K562 (cell line): ENCODE results near the gene GH2. TPM values are rescaled to one million over a fixed set of nuclear protein-coding genes. Genes with fewer than 3 reads are reported as not detected.

Source experiments
- ATAC-seq: fragments of 200-7000 bp; cut with Tn5 transposase; 3 replicates; pipeline ENCODE4 v1.9.1; 2020; ENCODE audit warnings: moderate library complexity
- BruUV-seq: library from RNA; stranded (reverse); fragments of 400-500 nt; replicated peaks from 2 replicates; lab custom pipeline; 2021; lab: Mats Ljungman, UMichigan
- CTCF ChIA-PET: fragments of 300-600 bp; formaldehyde crosslinking; extraction: SDS; loops from one replicate; lab custom pipeline; 2021; ENCODE audit warnings: low intra/inter-chr PET ratio; lab: Yijun Ruan, JAX
- POLR2A ChIA-PET: fragments of 300-600, 350-650 bp; sonication (Branson Sonifier 250); formaldehyde crosslinking; extraction: SDS; loops from one replicate; lab custom pipeline; 2021; ENCODE audit warnings: antibody characterized with exemption, inconsistent platforms; lab: Yijun Ruan, JAX
- DNase-seq, 4 experiments: peaks; one replicate each; pipeline versions ENCODE4 v3.0.0 to v3.0.0-alpha.2; 2011 to 2018; ENCODE audit warnings: low spot score in 3 of 4, mixed read lengths in 3 of 4; ENCODE audit errors: extremely low read depth in 1 of 4
- FAIRE-seq: peaks from 2 replicates; lab custom pipeline; 2011; peaks lifted over from hg19 to GRCh38; lab: Jason Lieb, UNC
- H2AFZ ChIP-seq: 2 replicates; pipeline ENCODE4 v1.6.0; 2011; ENCODE audit warnings: low read depth, low read length, control low read depth, inconsistent platforms
- H3K27ac ChIP-seq: fragments of 200-600 bp; 3 replicates; pipeline ENCODE4 v1.8.0; 2011; ENCODE audit warnings: low read depth, mild to moderate bottlenecking, control low read depth, inconsistent platforms, low read length, moderate library complexity, mixed read lengths; ENCODE audit errors: extremely low read depth
- H3K27me3 ChIP-seq, 2 experiments: fragments of 300-600 bp in 1 of 2; 2 replicates in 1 of 2; 3 replicates in 1 of 2; pipeline versions ENCODE4 v1.6.0 to v1.8.0; 2011; ENCODE audit warnings: inconsistent platforms in 2 of 2, low read length in 2 of 2, mild to moderate bottlenecking in 1 of 2, mixed read lengths in 1 of 2, moderate library complexity in 1 of 2; ENCODE audit not compliant: control insufficient read depth in 2 of 2, insufficient read depth in 2 of 2
- H3K36me3 ChIP-seq: fragments of 300-600 bp; 3 replicates; pipeline ENCODE4 v1.8.0; 2011; ENCODE audit warnings: mild to moderate bottlenecking, low read length, inconsistent platforms; ENCODE audit not compliant: control insufficient read depth, insufficient read depth
- H3K4me1 ChIP-seq, 2 experiments: fragments of 200-600 bp in 1 of 2; replicated peaks in 1 of 2; 2 replicates in 1 of 2; 3 replicates in 1 of 2; pipeline versions ENCODE4 v1.5.1 to v1.8.0; 2011; ENCODE audit warnings: inconsistent platforms in 2 of 2, low read length in 2 of 2, mild to moderate bottlenecking in 1 of 2, mixed read lengths in 1 of 2, moderate library complexity in 1 of 2; ENCODE audit not compliant: control insufficient read depth in 2 of 2, insufficient read depth in 2 of 2
- H3K4me2 ChIP-seq: 2 replicates; pipeline ENCODE4 v1.6.1; 2011; ENCODE audit warnings: low read length, control low read depth, inconsistent platforms, mixed read lengths; ENCODE audit not compliant: insufficient read depth
- H3K4me3 ChIP-seq: fragments of 200-600 bp; sonication (generic), shearing (Covaris generic); 2 replicates; pipeline ENCODE4 v1.5.1; 2016; ENCODE audit warnings: control low read depth, inconsistent platforms
- H3K79me2 ChIP-seq: fragments of 200-600 bp; 3 replicates; pipeline ENCODE4 v1.8.0; 2011; ENCODE audit warnings: low read length, inconsistent platforms; ENCODE audit not compliant: control insufficient read depth, insufficient read depth
- H3K9ac ChIP-seq, 2 experiments: 2 replicates each; pipeline versions ENCODE4 v1.6.0 to v1.6.1; 2011; ENCODE audit warnings: low read depth in 2 of 2, low read length in 2 of 2, control low read depth in 1 of 2, inconsistent platforms in 1 of 2, mild to moderate bottlenecking in 1 of 2, mixed read lengths in 1 of 2; ENCODE audit not compliant: insufficient read depth in 1 of 2
- H3K9me1 ChIP-seq: one replicate; pipeline ENCODE4 v1.6.0; 2011; ENCODE audit warnings: inconsistent platforms, mild to moderate bottlenecking, low read length, moderate library complexity; ENCODE audit not compliant: control insufficient read depth, insufficient read depth
- H3K9me3 ChIP-seq: replicated peaks from 2 replicates; pipeline ENCODE4 v1.5.1; 2011; ENCODE audit warnings: low read depth, low read length, inconsistent platforms; ENCODE audit not compliant: control insufficient read depth, insufficient read depth
- H4K20me1 ChIP-seq: replicated peaks from 2 replicates; pipeline ENCODE4 v1.6.1; 2011; ENCODE audit warnings: low read length, inconsistent platforms, mixed read lengths; ENCODE audit not compliant: control insufficient read depth, insufficient read depth
- CCAR2 ChIP-seq: fragments of 200-400 bp; formaldehyde crosslinking; IDR thresholded peaks from 2 replicates; pipeline ENCODE4 v1.6.1; 2017; ENCODE audit warnings: mild to moderate bottlenecking, low read depth, low read length
- CEBPB ChIP-seq: fragments of 450-650 bp; IDR thresholded peaks from 2 replicates; pipeline ENCODE4 v1.6.1; 2016; ENCODE audit warnings: missing genetic modification characterization, missing compliant biosample characterization
- ELF2 ChIP-seq: fragments of 250-450 bp; sonication (Bioruptor Pico); IDR thresholded peaks from 2 replicates; pipeline ENCODE4 v1.5.0; 2021; ENCODE audit warnings: mild to moderate bottlenecking
- HDAC1 ChIP-seq, 2 experiments: fragments of 450-650 bp; IDR thresholded peaks; 2 replicates each; pipeline ENCODE4 v1.6.1; 2016 to 2017; ENCODE audit warnings: inconsistent platforms in 1 of 2, mild to moderate bottlenecking in 1 of 2, moderate library complexity in 1 of 2
- ILK ChIP-seq: fragments of 450-650 bp; IDR thresholded peaks from 2 replicates; pipeline ENCODE4 v1.6.1; 2016; ENCODE audit warnings: missing genetic modification characterization, low read depth, mild to moderate bottlenecking, missing compliant biosample characterization, moderate library complexity, borderline replicate concordance
- KAT2B ChIP-seq: IDR thresholded peaks from one replicate; pipeline ENCODE4 v1.6.1; 2012; ENCODE audit warnings: low read depth, mild to moderate bottlenecking, control low read depth, inconsistent platforms, low read length, moderate library complexity
- MED1 ChIP-seq: sonication (generic); formaldehyde crosslinking; IDR thresholded peaks from 2 replicates; pipeline ENCODE4 v1.8.1; 2023; ENCODE audit warnings: missing genetic modification reagents, borderline replicate concordance
- MEF2D ChIP-seq: conservative IDR thresholded peaks from 2 replicates; pipeline ENCODE4 v1.6.1; 2016; ENCODE audit warnings: low read depth, missing genetic modification characterization, missing compliant biosample characterization
- PATZ1 ChIP-seq: fragments of 250-450 bp; sonication (Bioruptor Pico); IDR thresholded peaks from 2 replicates; pipeline ENCODE4 v1.5.0; 2020; ENCODE audit warnings: mild to moderate bottlenecking, borderline replicate concordance
- TCF7L2 ChIP-seq: fragments of 150-350 bp; IDR thresholded peaks from 2 replicates; pipeline ENCODE4 v1.6.1; 2016; ENCODE audit warnings: low read depth, mild to moderate bottlenecking, low read length, moderate library complexity
- THRAP3 ChIP-seq: fragments of 450-650 bp; IDR thresholded peaks from 2 replicates; pipeline ENCODE4 v1.6.1; 2016; ENCODE audit warnings: mild to moderate bottlenecking, inconsistent platforms, borderline replicate concordance
- WGBS: fragments of 100-300 bp; shearing (Covaris generic); methylation state at CpG from one replicate; pipeline ENCODE4 v1.1.6; 2016; ENCODE audit warnings: low coverage, mixed read lengths; ENCODE audit not compliant: insufficient coverage; ENCODE audit errors: missing lambda C conversion rate; 5-methylcytosine and 5-hydroxymethylcytosine counted together
- in situ Hi-C: fragments of 300-500 bp; cut with MboI; formaldehyde crosslinking; loops from 4 replicates; pipeline ENCODE4 v1.15.0; 2018; ENCODE audit warnings: inconsistent platforms, mixed read lengths
- intact Hi-C: fragments of 100-400 bp; cut with micrococcal nuclease; formaldehyde crosslinking; loops from 2 replicates; pipeline ENCODE4 v1.14.2; 2022
- polyA plus RNA-seq, 8 experiments: library from polyadenylated mRNA; depleted of rRNA in 4 of 8; stranded (reverse) in 5 of 8; unstranded in 3 of 8; fragments of >200 nt; fragmentation: Nextera tagmentation in 2 of 8; fragmentation: Illumina TruSeq in 1 of 8; extraction: Ambion mirVana in 2 of 8; extraction: Trizol in 1 of 8; gene quantifications; 2 replicates each; pipeline versions ENCODE4 v1.2.1 to v1.2.3, GENCODE V29; 2011 to 2014; ENCODE audit warnings: inconsistent platforms in 1 of 8, missing spikeins in 1 of 8
- total RNA-seq, 7 experiments: library from RNA; depleted of rRNA in 6 of 7; stranded (reverse); fragments of >200 nt in 6 of 7; fragmentation: Illumina TruSeq in 2 of 7; extraction: Trizol in 2 of 7; gene quantifications; 2 replicates each; pipeline versions ENCODE4 v1.2.1 to v1.2.3, GENCODE V29; 2011 to 2021; ENCODE audit warnings: low replicate concordance in 1 of 7
- TF ChIP-seq, protein P1 (sequence below): sonication (generic); formaldehyde crosslinking; IDR thresholded peaks from 2 replicates; pipeline ENCODE4 v1.8.1; 2023; ENCODE audit warnings: mild to moderate bottlenecking, missing genetic modification reagents
- TF ChIP-seq, protein P2 (sequence below): fragments of 250-450 bp; sonication (Bioruptor Pico); IDR thresholded peaks from 2 replicates; pipeline ENCODE4 v1.5.0; 2021; ENCODE audit warnings: mild to moderate bottlenecking, moderate library complexity

Gene GH2
- total and polyA plus RNA-seq, 9 of the 15 experiments (the other 6 are each of a cell fraction or from before 2014, with no cell fraction given): not detected

DNA sequence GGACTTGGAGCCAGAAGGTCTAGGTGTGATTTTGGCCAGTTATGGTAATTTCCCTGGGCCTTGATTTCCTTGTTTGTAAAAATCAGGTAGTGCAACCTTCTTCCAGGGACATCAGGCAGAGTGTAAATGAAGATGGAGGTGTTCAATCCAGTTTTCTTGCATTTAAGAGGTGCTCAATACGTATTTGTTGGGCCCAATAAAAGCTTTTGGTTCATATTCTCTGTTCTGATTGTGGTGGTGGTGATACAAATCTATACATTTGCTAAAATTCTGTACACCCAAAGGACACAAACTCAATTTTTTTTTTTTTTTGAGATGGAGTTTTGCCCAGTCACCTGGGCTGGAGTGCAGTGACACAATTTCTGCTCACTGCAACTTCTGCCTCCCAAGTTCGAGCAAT lies 44.4 kb upstream of the GH2 start (continued):
- TF ChIP-seq MED1 (CRISPR knock-in tag): no peak
- no peak for TF ChIP-seq TCF7L2
- no peak for TF ChIP-seq ELF2
- no peak for TF ChIP-seq KAT2B
- no peak for TF ChIP-seq CCAR2
- TF ChIP-seq HDAC1 (IDR thresholded peaks at IDR 0.05): no peak

GRCh38 chr17:63925615-63926014 lies 43.9 kb upstream of the GH2 start:
- Histone ChIP-seq H3K36me3 (no peaks in the 10 kb centered on the region), H3K9ac (no peak overlapping the region), H4K20me1 (no peaks in the 10 kb centered on the region), H3K9me1 (no peaks in the 10 kb centered on the region), H3K9me3 (no peaks in the 10 kb centered on the region), H3K79me2 (no peaks in the 10 kb centered on the region), H3K4me2 (no peak overlapping the region), H3K27ac (no peak overlapping the region), H3K27me3 (peaks cover 0 to 12% of the 10 kb centered on the region in 2 experiments; a peak in 2 of 5 replicates), H3K4me3 (no peak overlapping the region), H2AFZ (no peak overlapping the region), H3K4me1 (peaks cover 0 to 16% of the 10 kb centered on the region in 2 experiments; a peak in 2 of 5 replicates)
- FAIRE-seq: no peak
- BruUV-seq: no TSS peak
- in situ Hi-C loops: no loop called here
- ATAC-seq: no peak
- WGBS: 10% methylated on average over 5 of the region's 5 CpGs
- CTCF ChIA-PET: no interaction called here
- POLR2A ChIA-PET: no interaction called here
- intact Hi-C loops: no loop called here
- DNase-seq: no peak
- TF ChIP-seq PATZ1 (CRISPR knock-in tag) (no peak), THRAP3 (no peak), MEF2D (tag) (no peak), ILK (tag) (no peak), CEBPB (tag) (no peak)
- TF ChIP-seq, protein P1, sequence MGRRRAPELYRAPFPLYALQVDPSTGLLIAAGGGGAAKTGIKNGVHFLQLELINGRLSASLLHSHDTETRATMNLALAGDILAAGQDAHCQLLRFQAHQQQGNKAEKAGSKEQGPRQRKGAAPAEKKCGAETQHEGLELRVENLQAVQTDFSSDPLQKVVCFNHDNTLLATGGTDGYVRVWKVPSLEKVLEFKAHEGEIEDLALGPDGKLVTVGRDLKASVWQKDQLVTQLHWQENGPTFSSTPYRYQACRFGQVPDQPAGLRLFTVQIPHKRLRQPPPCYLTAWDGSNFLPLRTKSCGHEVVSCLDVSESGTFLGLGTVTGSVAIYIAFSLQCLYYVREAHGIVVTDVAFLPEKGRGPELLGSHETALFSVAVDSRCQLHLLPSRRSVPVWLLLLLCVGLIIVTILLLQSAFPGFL (CRISPR knock-in tag): no peak
- TF ChIP-seq, protein P2, sequence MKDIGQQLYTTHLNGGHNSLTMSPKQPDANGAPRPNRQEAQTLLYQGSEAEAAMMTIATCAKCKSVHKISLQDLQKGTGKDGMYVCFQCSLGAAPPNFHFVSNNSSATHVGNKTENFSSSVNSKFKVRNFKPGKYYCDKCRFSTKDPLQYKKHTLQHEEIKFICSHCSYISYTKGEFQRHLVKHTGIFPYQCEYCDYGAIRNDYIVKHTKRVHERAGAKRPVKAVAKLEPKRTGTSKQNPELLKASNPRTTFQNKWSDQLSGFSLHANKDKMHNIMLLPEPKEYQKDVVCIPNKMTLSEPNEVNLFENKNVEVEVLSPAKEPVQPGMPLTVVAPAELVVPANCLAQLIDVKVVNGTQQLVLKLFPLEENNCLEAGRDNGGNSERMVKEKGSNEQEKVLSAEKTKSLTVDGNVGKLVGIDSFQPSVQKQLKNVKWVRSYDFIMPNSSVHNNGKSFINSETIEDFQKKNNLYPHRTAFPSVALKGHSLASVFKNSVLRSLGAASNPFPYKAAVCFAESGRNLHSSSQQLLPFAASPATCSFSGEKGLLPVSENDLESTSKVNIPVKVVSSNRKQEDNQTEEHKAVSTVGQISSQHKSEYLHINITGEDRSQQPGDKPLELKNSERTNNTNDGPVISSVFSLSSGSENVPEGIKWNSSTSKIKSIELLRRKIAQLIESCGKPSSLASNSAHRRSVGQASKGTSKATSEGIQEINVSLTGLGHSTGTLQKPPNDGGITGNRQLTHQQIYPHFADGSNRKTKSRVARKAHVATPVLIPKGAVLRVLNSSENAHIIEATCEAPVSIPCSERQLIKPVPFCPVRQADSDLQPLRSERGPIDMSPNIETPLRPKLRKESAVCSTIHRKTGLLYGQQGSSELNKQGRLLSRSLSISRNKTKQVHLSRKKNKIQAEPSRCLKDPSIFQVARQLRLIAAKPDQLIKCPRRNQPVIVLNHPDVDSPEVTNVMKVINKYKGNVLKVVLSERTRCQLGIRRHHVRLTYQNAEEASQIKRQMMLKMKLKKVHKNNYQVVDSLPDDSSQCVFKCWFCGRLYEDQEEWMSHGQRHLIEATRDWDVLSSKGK (CRISPR knock-in tag): no peak
